ENCODE results near the gene SON.
A peak's percentile ranks its signal among the peaks of the same experiment; 100 is the strongest.
"Not testable (repeated sequence)": the region's sequence is repeated elsewhere in the genome, so short reads cannot be mapped to it uniquely, and the experiment has no call there.

Gene SON

DNA sequence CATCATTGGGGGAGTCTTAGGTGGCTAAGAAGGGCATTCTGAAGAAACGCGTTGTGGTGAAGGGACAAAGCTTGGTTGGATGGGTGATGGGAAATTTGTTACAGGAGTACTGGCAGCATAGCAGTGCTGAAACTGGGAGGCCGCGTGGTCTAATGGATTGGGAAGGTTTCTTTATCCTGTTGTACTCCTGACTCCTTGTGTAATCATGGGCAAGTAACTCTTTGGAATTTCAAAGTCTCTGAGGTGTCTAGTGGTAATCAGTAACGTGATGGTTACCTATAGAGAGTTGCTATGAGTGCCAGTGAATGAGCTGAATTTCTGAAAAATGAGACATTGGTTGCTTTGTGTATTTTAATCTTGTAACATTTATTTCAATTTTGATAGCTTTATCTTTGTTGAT lies 27.2 kb downstream of the SON start:
- no peak for DNase-seq (ENCODE audit: extremely low read depth in 1 of 2, low read depth in 1 of 2)

GRCh38 chr21:33572350-33572749 lies 29.5 kb downstream of the SON start:
- DNase-seq (ENCODE audit: extremely low read depth in 1 of 2, low read depth in 1 of 2): no peak

GRCh38 chr21:33576741-33577141 lies 33.9 kb downstream of the SON start:
- not testable (repeated sequence) for DNase-seq (ENCODE audit: extremely low read depth in 1 of 2, low read depth in 1 of 2)

DNA sequence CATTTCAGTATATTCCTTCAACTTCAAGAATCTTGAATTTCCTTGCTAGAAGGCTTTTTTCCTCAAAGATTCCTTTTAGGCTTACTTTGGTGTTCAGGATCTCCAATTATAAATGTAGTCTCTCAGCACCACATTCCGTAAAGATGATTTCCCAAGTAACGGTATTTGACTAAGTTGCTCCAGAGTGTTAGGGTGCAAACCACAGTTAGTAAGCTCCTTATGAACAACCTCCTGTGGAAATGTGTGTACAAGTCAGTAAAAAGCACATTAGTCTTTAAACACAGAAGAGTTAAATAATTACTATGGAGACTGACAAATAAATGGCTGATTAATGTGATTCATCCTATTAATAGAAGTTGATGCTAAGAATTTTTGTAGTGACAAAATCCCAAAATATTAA lies 35.4 kb downstream of the SON start:
- DNase-seq (ENCODE audit: extremely low read depth in 1 of 2, low read depth in 1 of 2): no peak

- DNase-seq (ENCODE audit: extremely low read depth in 1 of 2, low read depth in 1 of 2): no peak
These were observed 36.2 kb downstream of the SON start for GRCh38 chr21:33578959-33579542.

- no peak for DNase-seq (ENCODE audit: extremely low read depth in 1 of 2, low read depth in 1 of 2)
These were observed 41.6 kb downstream of the SON start for GRCh38 chr21:33584455-33584854.

DNA sequence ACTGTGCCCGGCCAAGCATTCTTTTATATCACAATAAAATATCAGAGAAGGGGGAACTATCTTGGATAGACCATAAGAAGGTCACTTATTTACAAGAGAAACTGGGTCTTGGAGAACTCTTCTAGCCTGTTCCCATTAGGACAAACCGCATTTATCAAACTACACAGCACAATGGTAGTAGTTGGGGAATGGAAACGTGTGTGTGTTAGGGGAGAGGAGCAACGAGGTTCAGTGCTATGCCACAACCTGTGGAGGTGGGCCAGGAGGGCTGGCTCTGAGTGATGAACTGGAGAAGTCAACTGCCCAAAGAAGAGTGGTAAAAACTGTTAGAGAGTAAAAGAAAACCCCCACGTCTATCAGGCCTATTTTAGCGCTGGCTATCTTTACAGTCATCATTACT lies 44.1 kb downstream of the SON start:
- DNase-seq (ENCODE audit: extremely low read depth in 1 of 2, low read depth in 1 of 2): no peak

GRCh38 chr21:33587792-33588484 lies 45.1 kb downstream of the SON start:
- peak in 1 of 2 donors; percentile 2 for DNase-seq (ENCODE audit: extremely low read depth in 1 of 2, low read depth in 1 of 2)

DNA sequence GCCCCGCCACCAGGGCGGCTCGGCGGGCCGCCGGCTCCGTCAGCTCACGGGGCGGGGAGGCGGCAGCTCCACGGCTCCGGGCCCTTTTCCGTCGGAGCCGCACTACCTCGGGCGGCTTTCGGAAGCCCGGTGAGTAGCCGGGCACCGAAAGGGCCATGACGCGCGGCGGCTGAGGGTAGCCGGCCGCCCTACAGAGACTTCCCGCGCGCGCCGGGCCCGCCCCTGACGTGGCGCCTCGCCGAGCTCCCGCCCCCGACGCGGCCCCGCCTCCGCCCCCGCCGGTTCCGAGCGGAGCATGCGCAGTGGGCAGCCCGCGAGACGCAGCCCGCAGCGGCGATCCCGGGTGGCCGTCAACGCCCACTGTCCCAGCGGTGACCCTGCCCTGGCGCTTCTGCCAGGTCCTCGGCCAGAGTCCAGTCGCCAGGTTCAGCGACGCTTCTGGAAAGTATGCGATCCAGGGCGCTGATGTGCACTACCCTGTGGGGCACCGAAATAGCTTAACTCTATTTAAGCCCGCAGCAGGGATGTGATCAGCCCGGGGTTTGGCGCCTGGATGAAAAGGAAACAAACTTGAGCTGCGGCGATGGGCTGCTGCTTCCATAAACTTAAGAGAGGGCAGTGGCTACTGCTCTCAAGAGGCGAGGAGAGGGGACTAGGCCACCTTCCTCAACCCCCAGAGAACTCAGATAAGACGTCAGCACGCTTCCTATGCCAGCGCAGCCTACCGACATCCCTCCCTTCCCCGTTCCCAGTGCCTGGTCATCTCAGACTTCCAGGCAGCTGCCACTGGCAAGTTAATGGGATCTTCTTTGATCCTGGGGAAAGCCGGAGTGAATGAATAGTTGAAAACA lies 45.9 kb downstream of the SON start, which contains the start of gene DONSON:
Gene DONSON (minus strand): TSS at position 200 of the 851 bp plus-strand sequence. CDS start 43 bp downstream, at position 157.
- DNase-seq (ENCODE audit: extremely low read depth in 1 of 2, low read depth in 1 of 2): peak; percentile 41 to 86

- no peak for DNase-seq (ENCODE audit: extremely low read depth in 1 of 2, low read depth in 1 of 2)
These were observed 55.2 kb downstream of the SON start for GRCh38 chr21:33598051-33598450.

- no peak for DNase-seq (ENCODE audit: extremely low read depth in 1 of 2, low read depth in 1 of 2)
These were observed 65.7 kb downstream of the SON start for GRCh38 chr21:33608559-33608958.

DNA sequence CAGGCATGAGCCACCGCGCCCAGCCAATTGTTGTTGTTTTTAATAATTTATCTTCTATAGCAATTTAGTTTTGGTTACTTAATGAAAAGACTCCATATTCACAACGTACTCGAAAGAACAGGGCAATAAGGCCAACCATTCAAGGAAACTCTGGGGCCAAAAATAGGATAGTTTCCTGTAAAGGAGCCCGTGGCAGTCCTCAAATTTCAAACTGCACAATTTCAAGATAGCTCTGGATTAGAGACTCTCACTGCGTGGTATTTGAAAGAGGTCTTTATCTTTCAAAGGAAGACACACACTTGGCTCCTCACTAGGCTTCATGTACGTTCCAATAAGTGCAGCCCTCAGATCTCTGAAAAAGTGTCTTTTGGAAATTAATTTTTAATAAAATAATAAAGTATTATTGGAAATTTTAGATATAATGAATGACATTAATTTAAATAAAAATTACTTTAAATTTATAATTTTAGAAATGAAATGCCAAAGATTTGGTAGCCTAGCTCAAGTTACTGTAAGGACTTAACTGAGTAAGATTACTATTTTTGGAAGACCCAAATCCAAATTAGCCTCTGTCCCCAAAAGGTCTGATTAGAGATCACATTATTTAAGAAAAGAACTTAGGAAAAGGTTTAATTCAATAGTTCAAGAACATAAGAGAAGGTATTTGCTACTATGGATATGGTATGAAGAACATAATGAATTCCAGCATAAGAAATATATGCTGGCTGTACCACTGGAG lies 68.3 kb downstream of the SON start:
- no peak for DNase-seq (ENCODE audit: extremely low read depth in 1 of 2, low read depth in 1 of 2)

GRCh38 chr21:33617565-33617964 lies 74.7 kb downstream of the SON start:
- DNase-seq (ENCODE audit: extremely low read depth in 1 of 2, low read depth in 1 of 2): not testable (repeated sequence)

- no peak for DNase-seq (ENCODE audit: extremely low read depth in 1 of 2, low read depth in 1 of 2)
These were observed 75.6 kb downstream of the SON start for GRCh38 chr21:33618407-33618806.

DNA sequence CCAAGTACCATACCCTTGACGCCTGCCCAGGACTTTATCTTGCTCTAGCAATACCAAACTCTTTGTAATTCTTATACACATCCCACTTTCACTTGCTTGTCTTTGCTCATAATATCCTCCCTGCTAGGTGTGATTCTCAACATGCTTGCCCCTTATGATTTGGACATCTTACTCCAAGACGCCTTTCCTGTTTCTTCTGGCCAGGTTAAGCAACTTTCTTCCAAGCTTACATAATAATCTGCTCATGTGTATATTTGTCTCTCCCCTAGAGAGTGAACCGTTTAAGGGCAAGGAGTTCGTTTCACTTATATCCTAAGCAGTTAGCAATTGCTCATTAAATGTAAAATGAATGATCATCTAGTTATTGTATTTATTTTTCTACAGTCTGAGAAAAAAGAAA lies 76.9 kb downstream of the SON start:
- no peak for DNase-seq (ENCODE audit: extremely low read depth in 1 of 2, low read depth in 1 of 2)

DNA sequence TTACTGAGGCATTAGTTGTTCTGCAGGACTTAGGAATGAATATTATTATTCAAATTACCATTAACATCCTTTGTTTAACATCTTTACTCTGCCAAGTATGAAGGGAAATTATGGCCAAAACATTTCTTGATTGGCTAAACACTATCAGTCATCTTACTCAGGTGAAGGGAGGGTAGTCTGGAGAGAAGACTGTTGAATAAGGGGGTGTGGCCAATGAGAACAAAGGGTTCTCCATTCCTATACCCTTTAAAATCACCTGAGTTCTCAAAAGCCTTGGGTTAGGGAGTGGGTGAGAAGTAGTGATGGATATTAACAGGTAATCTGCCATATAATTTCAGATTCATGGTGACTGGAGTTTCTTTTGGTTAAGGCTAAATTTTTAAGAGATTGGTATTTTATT lies 79.4 kb downstream of the SON start:
- DNase-seq (ENCODE audit: extremely low read depth in 1 of 2, low read depth in 1 of 2): no peak

GRCh38 chr21:33626151-33626550 lies 83.3 kb downstream of the SON start:
- not testable (repeated sequence) for DNase-seq (ENCODE audit: extremely low read depth in 1 of 2, low read depth in 1 of 2)

Data from activated CD8-positive, alpha-beta memory T cell treated with anti-CD3 and anti-CD28 coated beads for 1 hour (primary cell).